ENCODE results near the gene ARHGAP35.

Gene ARHGAP35

DNA sequence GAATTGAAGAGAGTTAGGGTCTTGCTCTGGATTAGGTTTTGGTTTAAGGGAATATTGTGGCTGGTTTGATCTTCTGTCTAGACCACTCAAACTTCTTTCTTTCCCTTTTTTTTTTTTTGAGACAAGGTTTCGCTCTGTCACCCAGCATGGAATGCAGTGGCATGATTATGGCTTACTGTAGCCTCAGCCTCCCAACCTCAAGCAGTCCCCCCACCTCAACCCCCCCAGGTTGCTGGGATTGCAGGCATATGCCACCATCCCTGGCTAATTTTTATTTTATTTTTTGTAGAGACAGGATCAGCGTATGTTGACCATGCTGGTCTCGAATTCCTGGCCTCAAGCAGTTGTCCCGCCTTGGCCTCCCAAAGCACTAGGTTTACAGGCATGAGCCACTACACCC, 21.2 kb downstream of the ARHGAP35 start:
- TF ChIP-seq TEAD4 (IDR thresholded peaks at IDR 0.05) (no peak), RAD21 (IDR thresholded peaks at IDR 0.05; ENCODE audit: low read depth) (no peak), EP300 (IDR thresholded peaks at IDR 0.05; ENCODE audit: borderline replicate concordance) (no peak), CEBPB (IDR thresholded peaks at IDR 0.05) (no peak), FOXM1 (IDR thresholded peaks at IDR 0.05; ENCODE audit: borderline replicate concordance, low read depth) (no peak), TAF1 (IDR thresholded peaks at IDR 0.05; ENCODE audit: low read depth) (no peak), EGR1 (IDR thresholded peaks at IDR 0.05) (no peak), CREB1 (IDR thresholded peaks at IDR 0.05; ENCODE audit: low read depth) (no peak), TCF12 (IDR thresholded peaks at IDR 0.05; ENCODE audit: low read depth) (no peak), YY1 (IDR thresholded peaks at IDR 0.05; ENCODE audit: low read depth) (no peak), NFIC (IDR thresholded peaks at IDR 0.05) (no peak)
- TF ChIP-seq, protein P1, sequence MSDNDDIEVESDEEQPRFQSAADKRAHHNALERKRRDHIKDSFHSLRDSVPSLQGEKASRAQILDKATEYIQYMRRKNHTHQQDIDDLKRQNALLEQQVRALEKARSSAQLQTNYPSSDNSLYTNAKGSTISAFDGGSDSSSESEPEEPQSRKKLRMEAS (IDR thresholded peaks at IDR 0.05), result no peak
- TF ChIP-seq, protein P2, sequence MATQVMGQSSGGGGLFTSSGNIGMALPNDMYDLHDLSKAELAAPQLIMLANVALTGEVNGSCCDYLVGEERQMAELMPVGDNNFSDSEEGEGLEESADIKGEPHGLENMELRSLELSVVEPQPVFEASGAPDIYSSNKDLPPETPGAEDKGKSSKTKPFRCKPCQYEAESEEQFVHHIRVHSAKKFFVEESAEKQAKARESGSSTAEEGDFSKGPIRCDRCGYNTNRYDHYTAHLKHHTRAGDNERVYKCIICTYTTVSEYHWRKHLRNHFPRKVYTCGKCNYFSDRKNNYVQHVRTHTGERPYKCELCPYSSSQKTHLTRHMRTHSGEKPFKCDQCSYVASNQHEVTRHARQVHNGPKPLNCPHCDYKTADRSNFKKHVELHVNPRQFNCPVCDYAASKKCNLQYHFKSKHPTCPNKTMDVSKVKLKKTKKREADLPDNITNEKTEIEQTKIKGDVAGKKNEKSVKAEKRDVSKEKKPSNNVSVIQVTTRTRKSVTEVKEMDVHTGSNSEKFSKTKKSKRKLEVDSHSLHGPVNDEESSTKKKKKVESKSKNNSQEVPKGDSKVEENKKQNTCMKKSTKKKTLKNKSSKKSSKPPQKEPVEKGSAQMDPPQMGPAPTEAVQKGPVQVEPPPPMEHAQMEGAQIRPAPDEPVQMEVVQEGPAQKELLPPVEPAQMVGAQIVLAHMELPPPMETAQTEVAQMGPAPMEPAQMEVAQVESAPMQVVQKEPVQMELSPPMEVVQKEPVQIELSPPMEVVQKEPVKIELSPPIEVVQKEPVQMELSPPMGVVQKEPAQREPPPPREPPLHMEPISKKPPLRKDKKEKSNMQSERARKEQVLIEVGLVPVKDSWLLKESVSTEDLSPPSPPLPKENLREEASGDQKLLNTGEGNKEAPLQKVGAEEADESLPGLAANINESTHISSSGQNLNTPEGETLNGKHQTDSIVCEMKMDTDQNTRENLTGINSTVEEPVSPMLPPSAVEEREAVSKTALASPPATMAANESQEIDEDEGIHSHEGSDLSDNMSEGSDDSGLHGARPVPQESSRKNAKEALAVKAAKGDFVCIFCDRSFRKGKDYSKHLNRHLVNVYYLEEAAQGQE (IDR thresholded peaks at IDR 0.05; ENCODE audit: low read depth), result no peak

- no peak for TF ChIP-seq NFIC (IDR thresholded peaks at IDR 0.05)
- TF ChIP-seq, protein P1 (IDR thresholded peaks at IDR 0.05), result no peak
- no peak for TF ChIP-seq EP300 (IDR thresholded peaks at IDR 0.05; ENCODE audit: borderline replicate concordance)
- no peak for TF ChIP-seq YY1 (IDR thresholded peaks at IDR 0.05; ENCODE audit: low read depth)
- no peak for TF ChIP-seq TCF12 (IDR thresholded peaks at IDR 0.05; ENCODE audit: low read depth)
- no peak for TF ChIP-seq ZBTB7A (IDR thresholded peaks at IDR 0.05; ENCODE audit: low read depth)
- no peak for TF ChIP-seq TEAD4 (IDR thresholded peaks at IDR 0.05)
- TF ChIP-seq, protein P2 (IDR thresholded peaks at IDR 0.05; ENCODE audit: low read depth), result no peak
- no peak for TF ChIP-seq CEBPB (IDR thresholded peaks at IDR 0.05)
- TF ChIP-seq TAF1 (IDR thresholded peaks at IDR 0.05; ENCODE audit: low read depth), result no peak
- no peak for TF ChIP-seq USF1 (IDR thresholded peaks at IDR 0.05)
- no peak for TF ChIP-seq RAD21 (IDR thresholded peaks at IDR 0.05; ENCODE audit: low read depth)
- no peak for TF ChIP-seq CREB1 (IDR thresholded peaks at IDR 0.05; ENCODE audit: low read depth)
- no peak for TF ChIP-seq EGR1 (IDR thresholded peaks at IDR 0.05)
- no peak for TF ChIP-seq FOXM1 (IDR thresholded peaks at IDR 0.05; ENCODE audit: borderline replicate concordance, low read depth)
These were observed 24.6 kb downstream of the ARHGAP35 start for GRCh38 chr19:46885411-46885810.

DNA sequence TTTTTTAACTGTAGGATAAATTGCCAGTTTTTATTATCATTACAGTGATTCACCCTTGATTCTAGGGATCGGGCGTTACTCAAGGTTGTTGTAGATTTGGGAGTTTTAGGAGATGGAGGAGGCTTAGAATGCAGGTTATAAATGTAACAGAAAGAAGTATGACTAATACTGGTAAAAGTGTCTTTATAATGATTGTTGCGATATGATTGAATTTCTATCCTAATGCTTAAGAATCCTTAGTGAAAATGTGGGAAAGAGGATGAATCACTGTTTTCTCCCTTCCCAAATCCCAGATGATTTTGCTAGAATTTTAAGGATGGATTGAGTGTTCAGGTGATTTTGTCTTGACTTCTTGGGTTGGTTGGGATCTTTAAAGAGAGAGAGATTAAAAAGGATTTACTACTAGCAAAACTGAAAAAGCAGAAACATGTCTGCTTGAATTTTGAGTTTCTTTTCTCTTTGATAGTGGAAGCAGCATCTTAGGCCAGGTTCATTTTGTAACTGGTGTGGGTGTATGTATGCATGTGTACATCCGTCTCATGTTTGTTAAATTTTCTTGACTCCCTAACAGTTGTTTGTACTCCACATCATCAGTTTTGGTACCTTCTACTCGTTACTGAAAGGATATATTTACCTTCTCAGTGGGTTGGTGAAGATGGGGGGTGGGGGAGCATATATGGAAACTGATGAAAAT, 25.9 kb downstream of the ARHGAP35 start:
- TF ChIP-seq CEBPB (IDR thresholded peaks at IDR 0.05) (no peak), CREB1 (IDR thresholded peaks at IDR 0.05; ENCODE audit: low read depth) (no peak), TCF12 (IDR thresholded peaks at IDR 0.05; ENCODE audit: low read depth) (no peak), RAD21 (IDR thresholded peaks at IDR 0.05; ENCODE audit: low read depth) (no peak), EGR1 (IDR thresholded peaks at IDR 0.05) (no peak), TAF1 (IDR thresholded peaks at IDR 0.05; ENCODE audit: low read depth) (no peak), ZBTB7A (IDR thresholded peaks at IDR 0.05; ENCODE audit: low read depth) (no peak), EP300 (IDR thresholded peaks at IDR 0.05; ENCODE audit: borderline replicate concordance) (no peak), TEAD4 (IDR thresholded peaks at IDR 0.05) (no peak), USF1 (IDR thresholded peaks at IDR 0.05) (no peak), NFIC (IDR thresholded peaks at IDR 0.05) (no peak), YY1 (IDR thresholded peaks at IDR 0.05; ENCODE audit: low read depth) (no peak), FOXM1 (IDR thresholded peaks at IDR 0.05; ENCODE audit: borderline replicate concordance, low read depth) (no peak)
- TF ChIP-seq, protein P1 (IDR thresholded peaks at IDR 0.05), result no peak
- TF ChIP-seq, protein P2 (IDR thresholded peaks at IDR 0.05; ENCODE audit: low read depth), result no peak

Measured in Ishikawa (cell line).